ENCODE data around the gene HOXD8.
A peak's percentile ranks its signal among the peaks of the same experiment; 100 is the strongest.

Gene HOXD8

DNA sequence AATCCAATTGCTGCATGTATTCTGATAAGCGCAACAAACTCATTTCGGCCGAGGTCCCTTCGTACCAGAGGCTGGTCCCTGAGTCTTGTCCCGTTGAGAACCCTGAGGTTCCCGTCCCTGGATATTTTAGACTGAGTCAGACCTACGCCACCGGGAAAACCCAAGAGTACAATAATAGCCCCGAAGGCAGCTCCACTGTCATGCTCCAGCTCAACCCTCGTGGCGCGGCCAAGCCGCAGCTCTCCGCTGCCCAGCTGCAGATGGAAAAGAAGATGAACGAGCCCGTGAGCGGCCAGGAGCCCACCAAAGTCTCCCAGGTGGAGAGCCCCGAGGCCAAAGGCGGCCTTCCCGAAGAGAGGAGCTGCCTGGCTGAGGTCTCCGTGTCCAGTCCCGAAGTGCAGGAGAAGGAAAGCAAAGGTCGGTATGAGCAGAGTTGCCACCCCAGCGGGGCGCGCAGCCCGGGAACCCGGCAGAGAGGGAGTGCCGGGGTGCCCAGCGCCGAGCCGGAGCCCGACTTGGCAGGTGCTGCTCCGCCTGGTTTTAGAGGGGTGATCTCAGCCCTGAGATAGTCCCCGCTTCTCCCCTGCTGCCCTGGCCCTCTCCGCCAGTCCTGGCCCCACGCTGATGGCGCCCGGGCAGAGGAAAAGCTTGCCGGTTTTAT lies 12.2 kb upstream of the HOXD8 start:
- DNase-seq (ENCODE audit: low read depth), result no peak

DNA sequence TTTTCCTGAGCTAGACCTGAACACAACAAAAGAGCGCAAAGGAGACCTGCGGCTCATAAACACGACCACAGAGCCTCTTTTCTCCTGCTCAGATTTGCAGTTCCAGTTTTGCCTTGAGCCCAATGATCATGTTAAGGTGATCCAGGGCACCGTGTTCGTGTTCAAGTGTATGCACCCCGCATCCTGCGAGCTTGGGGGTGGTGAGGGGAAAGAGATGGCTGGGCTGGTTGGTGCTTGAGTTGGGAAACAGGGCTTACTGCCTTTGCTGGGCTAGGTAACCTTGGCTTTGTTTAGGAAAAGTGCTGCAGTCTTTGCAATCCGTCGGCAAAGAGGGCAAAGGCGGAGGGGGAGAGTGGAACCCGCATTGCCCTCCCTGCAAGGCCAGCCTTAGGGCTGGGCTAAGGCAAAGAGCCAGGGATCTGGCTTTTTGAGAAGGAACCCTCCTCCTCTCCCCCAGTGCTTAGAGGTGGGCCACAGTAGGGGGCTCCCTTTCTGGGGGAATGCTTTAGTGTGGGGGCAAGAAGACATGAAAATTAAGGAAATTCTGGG lies 11.6 kb upstream of the HOXD8 start:
- DNase-seq (ENCODE audit: low read depth), result no peak

- no peak for DNase-seq (ENCODE audit: low read depth)
Observed at GRCh38 chr2:176118601-176119339, 10.7 kb upstream of the HOXD8 start.

DNA sequence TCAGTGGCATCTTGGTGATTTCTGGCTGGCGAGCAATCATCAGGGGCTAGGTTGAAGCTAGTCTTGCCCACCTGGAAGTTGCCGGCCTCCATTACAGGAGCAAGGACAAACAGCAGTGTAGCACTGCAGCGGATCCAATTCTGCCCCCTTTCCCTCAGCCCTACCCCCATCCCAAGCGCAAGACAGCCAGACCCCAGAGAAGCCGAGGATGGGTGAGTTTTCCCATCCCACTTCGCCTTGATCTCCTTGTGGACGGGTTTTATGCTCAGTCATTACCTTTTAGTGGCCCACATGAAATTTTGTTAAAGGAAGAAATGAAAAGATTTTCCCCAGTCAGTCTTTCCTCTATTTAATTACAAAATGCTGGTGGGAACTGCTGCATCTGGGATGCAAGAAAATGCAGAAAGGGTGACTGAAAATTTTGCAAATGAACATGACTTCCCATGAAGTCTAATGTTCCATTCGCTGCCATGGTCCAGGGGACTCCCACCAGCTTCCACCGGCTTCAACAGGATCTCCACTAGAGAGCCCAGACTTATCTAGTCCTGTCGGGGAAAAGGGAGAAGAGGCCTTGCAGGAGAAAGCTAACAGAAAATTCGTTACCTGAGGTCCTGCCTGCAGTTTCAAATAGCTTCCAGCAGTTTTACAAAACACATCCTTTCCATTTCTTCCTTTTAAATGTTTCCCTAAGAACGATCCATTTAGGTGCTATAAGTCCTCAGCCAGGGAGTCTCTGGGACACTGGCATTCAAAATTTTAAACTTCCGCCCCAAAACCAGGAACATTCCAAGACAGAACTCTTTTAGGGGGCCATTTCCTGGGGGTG lies 8.9 kb upstream of the HOXD8 start:
- DNase-seq (ENCODE audit: low read depth), result no peak

- no peak for DNase-seq (ENCODE audit: low read depth)
Observed at GRCh38 chr2:176121190-176122051, 8.1 kb upstream of the HOXD8 start.

DNA sequence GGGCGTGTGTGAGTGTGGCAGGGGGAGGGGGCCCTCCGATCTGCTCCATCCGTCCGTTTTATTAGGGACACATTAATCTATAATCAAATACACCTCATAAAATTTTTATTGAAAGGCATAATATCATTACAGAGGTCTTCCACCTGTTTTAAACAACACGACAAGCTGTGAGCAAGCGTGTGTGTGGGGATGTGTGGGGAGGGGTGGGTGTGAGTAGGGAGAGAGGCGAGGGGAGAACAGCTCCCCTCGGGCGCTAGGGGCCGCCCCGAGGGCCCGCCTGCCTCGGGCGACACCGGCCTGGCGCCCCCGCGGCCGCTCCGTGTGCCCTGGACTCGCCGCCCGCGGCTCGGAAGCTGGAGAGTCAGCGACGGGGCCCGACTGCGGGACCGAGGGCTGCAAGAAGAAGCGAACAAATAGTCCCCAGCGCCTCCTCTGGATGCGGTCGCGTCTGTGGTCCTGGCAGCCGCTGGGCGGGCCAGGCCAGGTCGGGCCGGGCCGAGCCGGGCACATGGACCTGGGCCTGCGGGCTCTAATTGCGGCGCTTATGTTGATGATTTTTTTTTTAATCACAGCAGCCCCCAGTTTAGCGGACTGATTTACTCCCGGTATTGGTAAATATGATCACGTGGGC lies 7.3 kb upstream of the HOXD8 start:
- no peak for DNase-seq (ENCODE audit: low read depth)

- no peak for DNase-seq (ENCODE audit: low read depth)
Observed at GRCh38 chr2:176122683-176123410, 6.7 kb upstream of the HOXD8 start, which contains the start of gene HOXD9. HOXD9 (plus strand) TSS chr2:176122719; CDS start chr2:176122769, 50 bp downstream.

DNA sequence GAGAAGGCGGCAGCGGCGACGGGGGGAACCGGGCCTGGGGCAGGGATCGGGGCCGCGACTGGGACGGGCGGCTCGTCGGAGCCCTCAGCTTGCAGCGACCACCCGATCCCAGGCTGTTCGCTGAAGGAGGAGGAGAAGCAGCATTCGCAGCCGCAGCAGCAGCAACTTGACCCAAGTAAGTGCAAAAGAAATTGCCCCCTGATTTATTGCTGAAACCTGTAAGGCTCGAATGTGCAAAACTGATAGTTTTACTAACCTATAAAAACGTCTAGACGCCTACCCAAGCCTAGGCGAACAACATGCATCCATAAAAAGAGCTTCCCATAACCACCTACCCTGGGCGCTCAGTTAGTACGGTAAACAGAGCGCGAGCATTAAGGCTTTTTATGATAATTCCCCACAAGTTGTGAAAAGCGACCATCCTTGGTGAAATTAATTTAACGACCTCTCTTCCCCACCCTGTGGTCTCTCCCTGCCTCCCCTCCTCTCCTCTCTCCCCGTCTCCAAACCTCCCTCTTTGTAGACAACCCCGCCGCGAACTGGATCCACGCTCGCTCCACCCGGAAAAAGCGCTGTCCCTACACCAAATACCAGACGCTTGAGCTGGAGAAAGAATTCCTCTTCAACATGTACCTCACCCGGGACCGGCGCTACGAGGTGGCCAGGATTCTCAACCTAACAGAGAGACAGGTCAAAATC lies 5.9 kb upstream of the HOXD8 start:
- DNase-seq (ENCODE audit: low read depth), result no peak

DNA sequence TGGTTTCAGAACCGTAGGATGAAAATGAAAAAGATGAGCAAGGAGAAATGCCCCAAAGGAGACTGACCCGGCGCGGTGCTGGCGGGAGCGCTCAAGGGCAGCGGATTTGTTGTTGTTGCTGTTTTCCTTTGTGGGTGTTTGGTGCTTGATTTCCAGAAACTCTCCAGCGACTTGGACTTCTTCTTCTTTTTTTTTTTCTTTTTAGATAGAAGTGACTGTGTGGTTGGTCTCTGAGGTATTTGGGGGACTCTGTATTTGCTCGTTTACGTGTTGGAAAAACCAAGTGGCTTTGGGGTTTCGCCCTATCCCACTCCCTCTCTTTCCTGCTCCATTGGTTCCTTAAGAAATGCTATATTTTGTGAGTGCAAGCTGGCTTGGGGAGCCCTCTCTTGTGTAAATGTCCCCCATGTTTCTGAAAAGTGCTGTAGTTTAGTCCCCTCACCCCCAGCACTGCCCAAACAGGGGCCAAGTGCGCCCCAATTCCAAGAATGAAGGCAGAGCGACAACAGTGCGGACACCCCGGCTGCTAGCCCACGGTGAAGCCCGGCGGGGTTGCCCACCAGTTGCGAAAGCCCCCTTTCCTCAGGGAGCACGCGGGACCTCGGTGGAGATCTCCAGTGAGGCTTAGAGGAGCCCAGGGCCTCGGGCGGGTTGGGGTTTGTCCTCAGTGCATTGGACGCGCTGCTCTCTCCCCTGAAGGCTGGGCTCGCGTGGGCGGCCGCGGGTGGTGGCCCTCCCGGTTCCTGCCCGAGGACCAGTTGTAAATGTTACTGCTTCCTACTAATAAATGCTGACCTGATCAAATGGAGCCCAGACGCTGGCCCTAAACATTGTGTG lies 5.2 kb upstream of the HOXD8 start:
- no peak for DNase-seq (ENCODE audit: low read depth)

DNA sequence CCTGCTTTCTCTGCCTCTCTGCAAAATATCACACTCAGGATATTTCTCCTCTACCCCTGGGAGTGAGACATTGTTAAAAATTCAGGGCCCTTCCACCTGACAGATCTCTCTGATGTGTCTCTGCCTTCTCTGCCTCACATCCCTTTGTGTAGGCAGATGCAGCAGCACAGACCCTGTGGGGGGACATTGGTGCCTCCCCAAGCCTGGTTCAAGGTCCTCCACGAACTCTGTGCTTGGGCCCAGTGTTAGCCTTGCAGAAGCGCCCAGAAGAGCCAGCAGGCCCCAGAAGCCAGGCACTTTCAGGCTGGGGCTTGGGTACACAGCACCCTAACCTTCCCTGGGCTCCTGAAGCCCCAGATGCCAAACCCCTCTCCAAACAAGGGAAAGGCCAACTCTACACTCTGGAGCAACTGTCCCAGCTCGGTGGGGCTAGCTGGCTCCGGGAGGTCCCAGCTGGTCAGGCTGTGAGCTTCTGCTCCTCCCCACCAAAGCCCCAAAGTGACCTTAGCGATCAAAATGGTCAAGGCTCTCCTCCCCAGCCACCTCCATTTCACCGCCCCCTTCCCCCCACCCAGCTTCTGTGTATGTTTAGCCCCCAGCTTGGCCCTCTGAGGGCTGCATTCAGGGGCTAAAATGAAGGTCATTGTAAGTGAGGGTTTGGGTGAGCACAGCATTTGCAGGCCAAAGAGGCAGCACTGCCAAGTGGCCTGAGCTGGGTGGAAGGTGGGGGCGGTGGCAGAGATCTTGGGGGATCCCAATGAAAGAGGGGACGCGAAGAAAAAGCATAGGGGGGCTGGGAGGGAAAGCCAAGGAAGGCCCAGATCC lies 4.3 kb upstream of the HOXD8 start:
- DNase-seq (ENCODE audit: low read depth), result no peak

GRCh38 chr2:176125772-176126054 lies 3.8 kb upstream of the HOXD8 start:
- DNase-seq (ENCODE audit: low read depth), result no peak

GRCh38 chr2:176126929-176127773 lies 2.4 kb upstream of the HOXD8 start:
- DNase-seq (ENCODE audit: low read depth), result peak; percentile 59

GRCh38 chr2:176127774-176128072 lies 1.8 kb upstream of the HOXD8 start:
- no peak for DNase-seq (ENCODE audit: low read depth)

DNA sequence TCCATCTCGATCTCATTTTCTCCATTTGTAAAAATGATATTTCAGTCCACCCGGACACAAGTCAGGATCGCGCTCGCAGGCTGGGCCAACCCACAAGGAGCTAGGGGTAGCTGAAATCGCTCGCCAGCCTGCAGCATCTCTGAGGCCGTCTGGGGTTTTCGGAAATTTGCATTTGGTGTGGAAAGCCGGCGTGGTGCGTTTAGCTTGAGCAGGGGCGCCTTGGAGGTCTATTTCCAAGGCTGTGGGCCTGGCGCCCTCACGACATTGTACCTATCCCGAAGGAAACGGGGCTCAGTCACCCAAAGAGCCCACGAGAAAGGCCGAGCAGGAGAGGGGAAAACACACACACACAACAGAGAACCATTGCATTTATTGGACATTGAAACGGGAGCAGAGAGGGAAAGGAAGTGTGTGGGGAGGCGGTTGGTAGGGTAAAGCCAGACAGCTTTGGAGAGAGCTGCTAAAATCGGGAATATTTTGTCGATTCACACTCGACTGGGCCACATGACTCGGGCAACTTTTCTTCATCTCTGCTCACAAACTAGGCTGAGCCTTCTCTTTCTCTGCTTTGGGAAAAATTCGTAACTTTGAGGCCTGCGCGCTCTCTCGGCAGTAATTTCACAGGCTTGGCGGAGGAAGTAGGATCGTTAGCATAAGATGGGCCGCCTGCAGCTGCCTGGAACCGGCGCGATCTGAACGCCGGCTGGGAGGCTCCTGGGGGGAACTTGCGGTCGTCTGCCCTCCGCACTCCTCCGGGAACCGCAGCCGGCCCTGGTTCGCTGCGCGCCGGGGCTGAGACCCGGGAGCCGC lies 1.1 kb upstream of the HOXD8 start:
- DNase-seq (ENCODE audit: low read depth), result no peak

- no peak for DNase-seq (ENCODE audit: low read depth)
Observed at GRCh38 chr2:176129813-176130146, 275 bp downstream of the HOXD8 start.

- no peak for DNase-seq (ENCODE audit: low read depth)
Observed at GRCh38 chr2:176130147-176130956, 847 bp downstream of the HOXD8 start.

All from T follicular helper cell (primary cell).